MM.1S (cell line): Measurements from ENCODE around the gene RNGTT.

Experiments
- DNase-seq: peaks from one replicate; pipeline ENCODE4 v3.0.0-alpha.2; 2015
- H2AFZ ChIP-seq: fragments of 300-600 bp; sonication (generic); 2 replicates; pipeline ENCODE4 v1.6.0; 2016; ENCODE audit warnings: antibody characterized with exemption, low read length
- H3F3A ChIP-seq: fragments of 300-600 bp; sonication (generic); 2 replicates; pipeline ENCODE4 v1.6.1; 2016; ENCODE audit warnings: mild to moderate bottlenecking, antibody characterized with exemption, low read length, moderate library complexity, mixed read lengths; ENCODE audit not compliant: insufficient read depth
- H3K27ac ChIP-seq: fragments of 300-600 bp; sonication (generic); 2 replicates; pipeline ENCODE4 v1.5.1; 2016; ENCODE audit warnings: mild to moderate bottlenecking, low read length
- H3K27me3 ChIP-seq: fragments of 300-600 bp; sonication (generic); replicated peaks from 2 replicates; pipeline ENCODE4 v1.6.0; 2016; ENCODE audit warnings: low read length; ENCODE audit not compliant: insufficient read depth
- H3K36me3 ChIP-seq: fragments of 300-600 bp; sonication (generic); replicated peaks from 2 replicates; pipeline ENCODE4 v1.6.1; 2016; ENCODE audit warnings: mild to moderate bottlenecking, low read length, mixed read lengths; ENCODE audit not compliant: insufficient read depth
- H3K4me1 ChIP-seq: fragments of 300-600 bp; sonication (generic); 2 replicates; pipeline ENCODE4 v1.6.1; 2016; ENCODE audit warnings: low read length, mixed read lengths
- H3K4me2 ChIP-seq: fragments of 300-600 bp; sonication (generic); 2 replicates; pipeline ENCODE4 v1.6.0; 2016; ENCODE audit warnings: low read depth, low read length
- H3K4me3 ChIP-seq: fragments of 300-600 bp; sonication (generic); 2 replicates; pipeline ENCODE4 v1.5.1; 2016; ENCODE audit warnings: low read length, mixed read lengths
- H3K79me2 ChIP-seq: fragments of 300-600 bp; sonication (generic); 2 replicates; pipeline ENCODE4 v1.6.1; 2016; ENCODE audit warnings: mixed run types, low read length, mixed read lengths
- H3K9ac ChIP-seq: fragments of 300-600 bp; sonication (generic); 2 replicates; pipeline ENCODE4 v1.6.1; 2016; ENCODE audit warnings: low read length, mixed read lengths
- H3K9me2 ChIP-seq: fragments of 300-600 bp; sonication (generic); replicated peaks from 2 replicates; pipeline ENCODE4 v1.6.1; 2016; ENCODE audit warnings: mild to moderate bottlenecking, low read length, mixed read lengths; ENCODE audit not compliant: insufficient read depth
- H3K9me3 ChIP-seq: fragments of 300-600 bp; sonication (generic); replicated peaks from 2 replicates; pipeline ENCODE4 v1.6.1; 2016; ENCODE audit warnings: mild to moderate bottlenecking, low read length, mixed read lengths; ENCODE audit not compliant: insufficient read depth
- H4K20me1 ChIP-seq: fragments of 300-600 bp; sonication (generic); 2 replicates; pipeline ENCODE4 v1.6.1; 2016; ENCODE audit warnings: mild to moderate bottlenecking, low read length, moderate library complexity, mixed read lengths; ENCODE audit not compliant: insufficient read depth
- CTCF ChIP-seq: fragments of 300-600 bp; sonication (generic); IDR thresholded peaks from 2 replicates; pipeline ENCODE4 v1.5.1; 2016; ENCODE audit warnings: antibody characterized with exemption, low read length, mixed read lengths
- EZH2 ChIP-seq: fragments of 300-600 bp; sonication (generic); optimal IDR thresholded peaks from 2 replicates; pipeline ENCODE3; 2017; ENCODE audit warnings: low read depth, mild to moderate bottlenecking, antibody characterized with exemption, low read length, mixed read lengths
- EZH2phosphoT487 ChIP-seq: fragments of 300-600 bp; sonication (generic); IDR thresholded peaks from 2 replicates; pipeline ENCODE4 v1.6.1; 2018; ENCODE audit warnings: antibody characterized with exemption, low read length

Gene RNGTT

GRCh38 chr6:88698661-88699060 is 264.8 kb downstream of the RNGTT start:
- Histone ChIP-seq H3K9ac (no peak overlapping the region), H3K4me2 (no peak overlapping the region), H4K20me1 (no peaks in the 10 kb centered on the region), H3K27ac (no peak overlapping the region), H2AFZ (no peak overlapping the region), H3K79me2 (no peaks in the 10 kb centered on the region), H3K9me3 (no peaks in the 10 kb centered on the region), H3K36me3 (no peaks in the 10 kb centered on the region), H3K4me1 (no peaks in the 10 kb centered on the region), H3F3A (no peaks in the 10 kb centered on the region), H3K9me2 (no peaks in the 10 kb centered on the region), H3K4me3 (no peak overlapping the region), H3K27me3 (no peaks in the 10 kb centered on the region)
- no peak for DNase-seq
- TF ChIP-seq EZH2 = no peak
- no peak for TF ChIP-seq CTCF
- TF ChIP-seq EZH2phosphoT487 = no peak

- DNase-seq = no peak
- Histone ChIP-seq H3K9ac (no peak overlapping the region), H3K4me3 (no peak overlapping the region), H3K36me3 (no peaks in the 10 kb centered on the region), H2AFZ (no peak overlapping the region), H4K20me1 (no peaks in the 10 kb centered on the region), H3K27me3 (no peaks in the 10 kb centered on the region), H3K9me2 (no peaks in the 10 kb centered on the region), H3K4me2 (no peak overlapping the region), H3K9me3 (no peaks in the 10 kb centered on the region), H3K27ac (no peak overlapping the region), H3K4me1 (no peaks in the 10 kb centered on the region), H3K79me2 (no peaks in the 10 kb centered on the region), H3F3A (no peaks in the 10 kb centered on the region)
- TF ChIP-seq CTCF (no peak), EZH2 (no peak), EZH2phosphoT487 (no peak)
Observed at GRCh38 chr6:88695937-88696336, 267.5 kb downstream of the RNGTT start.

GRCh38 chr6:88683734-88684133 is 279.7 kb downstream of the RNGTT start:
- Histone ChIP-seq H3K9me3 (no peaks in the 10 kb centered on the region), H4K20me1 (no peaks in the 10 kb centered on the region), H3K9me2 (no peaks in the 10 kb centered on the region), H3K9ac (no peak overlapping the region), H3K4me1 (no peaks in the 10 kb centered on the region), H3F3A (no peaks in the 10 kb centered on the region), H2AFZ (no peak overlapping the region), H3K27ac (no peak overlapping the region), H3K36me3 (no peaks in the 10 kb centered on the region), H3K79me2 (no peaks in the 10 kb centered on the region), H3K4me3 (no peak overlapping the region), H3K27me3 (no peaks in the 10 kb centered on the region), H3K4me2 (no peak overlapping the region)
- DNase-seq = no peak
- TF ChIP-seq EZH2 (no peak), EZH2phosphoT487 (no peak), CTCF (no peak)
